ENCODE data around the gene TMEM19.
A peak's percentile ranks its signal among the peaks of the same experiment; 100 is the strongest.

The TMEM19 gene

DNA sequence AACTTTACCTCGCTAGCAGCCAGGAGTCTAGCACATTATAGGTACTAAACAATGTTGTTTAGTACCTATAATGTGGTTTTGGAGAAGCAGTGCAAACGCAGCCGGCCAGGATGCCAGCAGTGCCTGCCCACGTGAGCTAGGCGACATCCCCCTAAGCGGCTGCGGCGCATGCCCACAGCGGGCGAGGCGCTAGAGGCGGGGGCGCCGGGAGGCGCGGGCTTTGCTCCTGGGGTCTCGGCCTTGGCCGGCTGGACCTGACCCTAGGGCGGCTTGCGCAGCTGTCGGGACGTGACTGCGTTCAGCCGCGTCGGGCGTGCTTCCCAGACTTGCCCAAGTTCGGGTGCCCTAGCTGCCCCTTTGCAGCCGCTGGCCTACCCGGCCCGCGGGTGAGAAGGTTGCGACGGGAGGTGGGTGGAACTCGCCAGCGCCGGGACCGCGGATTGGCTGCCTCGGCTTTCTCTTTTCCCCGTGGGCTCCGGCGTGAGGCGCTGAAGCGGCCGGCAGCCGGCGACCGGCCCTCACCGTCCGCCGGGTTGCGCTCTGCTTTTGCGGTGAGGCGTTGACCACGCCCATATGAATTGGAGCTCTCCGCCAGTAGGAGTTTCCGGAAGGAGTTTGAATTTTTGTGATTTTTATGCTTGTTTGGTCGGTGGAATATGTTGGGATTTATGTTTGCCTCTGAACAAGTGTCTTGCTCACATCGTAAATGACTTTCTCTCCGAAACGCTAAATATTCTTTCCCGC, at the start of gene TMEM19:
TSS of gene TMEM19 (plus strand) at position 169 of the 744 bp plus-strand sequence. CDS start 599 bp downstream, outside the sequence.
- FAIRE-seq (no peak), DNase-seq (ENCODE audit: insufficient read length, low spot score) (peak; percentile 44)
- TF ChIP-seq, protein P1, sequence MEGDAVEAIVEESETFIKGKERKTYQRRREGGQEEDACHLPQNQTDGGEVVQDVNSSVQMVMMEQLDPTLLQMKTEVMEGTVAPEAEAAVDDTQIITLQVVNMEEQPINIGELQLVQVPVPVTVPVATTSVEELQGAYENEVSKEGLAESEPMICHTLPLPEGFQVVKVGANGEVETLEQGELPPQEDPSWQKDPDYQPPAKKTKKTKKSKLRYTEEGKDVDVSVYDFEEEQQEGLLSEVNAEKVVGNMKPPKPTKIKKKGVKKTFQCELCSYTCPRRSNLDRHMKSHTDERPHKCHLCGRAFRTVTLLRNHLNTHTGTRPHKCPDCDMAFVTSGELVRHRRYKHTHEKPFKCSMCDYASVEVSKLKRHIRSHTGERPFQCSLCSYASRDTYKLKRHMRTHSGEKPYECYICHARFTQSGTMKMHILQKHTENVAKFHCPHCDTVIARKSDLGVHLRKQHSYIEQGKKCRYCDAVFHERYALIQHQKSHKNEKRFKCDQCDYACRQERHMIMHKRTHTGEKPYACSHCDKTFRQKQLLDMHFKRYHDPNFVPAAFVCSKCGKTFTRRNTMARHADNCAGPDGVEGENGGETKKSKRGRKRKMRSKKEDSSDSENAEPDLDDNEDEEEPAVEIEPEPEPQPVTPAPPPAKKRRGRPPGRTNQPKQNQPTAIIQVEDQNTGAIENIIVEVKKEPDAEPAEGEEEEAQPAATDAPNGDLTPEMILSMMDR (IDR thresholded peaks at IDR 0.05; ENCODE audit: insufficient read depth, missing control alignments) = no peak

DNA sequence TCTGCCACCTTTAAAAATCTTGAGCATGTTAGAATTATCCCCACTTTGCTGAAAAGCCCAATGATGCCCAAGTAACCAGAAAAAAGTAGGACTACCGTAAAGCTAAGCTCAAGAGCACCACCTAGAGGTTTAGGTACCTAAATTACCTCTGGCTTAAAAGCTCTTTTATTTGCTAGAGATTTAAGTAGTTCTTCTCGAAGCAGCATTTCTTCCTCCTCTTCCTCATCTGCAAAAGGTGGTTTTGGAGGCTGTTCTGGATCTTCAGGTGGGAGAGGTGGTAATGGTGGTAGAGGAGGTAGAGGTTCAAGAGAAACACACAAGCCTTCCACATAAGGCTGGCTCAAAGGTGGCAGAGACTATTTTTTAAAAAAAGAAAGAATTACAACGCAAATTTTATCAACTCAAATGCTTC, 49.2 kb upstream of the TMEM19 start:
- DNase-seq (ENCODE audit: insufficient read length, low spot score) = no peak
- peak; percentile 16 for FAIRE-seq
- TF ChIP-seq, protein P1 (IDR thresholded peaks at IDR 0.05; ENCODE audit: insufficient read depth, missing control alignments) = peak; percentile 80

DNA sequence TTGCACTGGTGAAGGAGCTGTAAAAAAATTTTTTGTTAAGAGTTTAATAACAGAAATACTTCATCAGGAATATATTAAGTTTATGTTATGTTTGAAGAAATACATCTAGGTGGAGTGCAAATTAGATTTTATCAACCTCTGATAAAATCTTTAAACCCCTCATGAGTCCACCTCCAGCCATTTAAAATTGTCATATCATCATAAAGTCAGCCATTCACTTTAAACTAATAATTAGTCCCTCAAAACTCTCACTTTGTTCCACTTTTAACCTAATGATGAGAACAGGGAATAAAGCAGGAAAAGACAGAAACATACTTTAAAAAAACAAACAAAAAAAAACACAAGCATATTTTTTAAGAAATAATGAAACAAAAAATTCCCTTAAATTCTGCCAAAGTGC, 47.4 kb upstream of the TMEM19 start:
- no peak for DNase-seq (ENCODE audit: insufficient read length, low spot score)
- no peak for FAIRE-seq
- TF ChIP-seq, protein P1 (IDR thresholded peaks at IDR 0.05; ENCODE audit: insufficient read depth, missing control alignments) = no peak

DNA sequence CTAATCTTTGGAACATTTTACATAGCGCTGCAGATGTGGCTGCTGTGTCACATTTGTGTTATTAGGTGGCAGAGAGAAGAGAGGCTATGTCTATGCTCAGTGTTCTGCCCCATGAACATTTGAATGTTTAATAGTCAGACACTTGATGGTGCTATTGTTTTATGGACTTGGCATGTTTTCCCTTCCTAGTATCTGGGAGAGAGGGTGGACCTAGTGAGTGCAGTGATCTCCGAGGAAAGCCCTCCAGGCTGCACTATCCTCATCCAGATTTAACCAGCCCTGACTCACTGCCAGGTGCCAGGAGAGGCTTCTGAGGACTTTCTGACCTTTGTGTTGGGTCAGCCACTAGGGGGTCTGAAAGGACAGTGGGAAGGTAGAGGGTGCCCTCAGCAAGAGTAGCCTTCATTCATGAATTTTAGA, 46.5 kb upstream of the TMEM19 start:
- DNase-seq (ENCODE audit: insufficient read length, low spot score) (no peak), FAIRE-seq (no peak)
- TF ChIP-seq, protein P1 (IDR thresholded peaks at IDR 0.05; ENCODE audit: insufficient read depth, missing control alignments) = peak; percentile 5

DNA sequence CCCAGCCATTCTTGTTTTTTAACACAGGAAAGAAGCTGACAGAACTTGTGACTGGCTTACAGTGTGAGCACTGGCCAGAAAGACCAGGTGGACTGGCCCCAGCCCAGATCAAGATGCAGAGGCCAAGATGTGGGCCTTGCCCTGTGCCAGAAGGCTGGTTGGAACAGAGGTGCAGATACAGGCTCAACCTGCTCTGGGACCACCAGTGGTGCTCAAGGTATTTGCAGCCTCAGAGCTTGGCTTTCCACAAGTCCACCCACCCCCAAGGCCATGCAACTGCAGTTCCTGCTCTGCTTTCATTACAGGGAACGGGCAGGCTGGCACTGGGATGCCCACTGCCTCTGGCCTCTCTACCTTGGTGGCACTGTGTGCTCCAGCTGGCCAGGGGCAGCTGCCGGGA, 45.6 kb upstream of the TMEM19 start:
- FAIRE-seq (no peak), DNase-seq (ENCODE audit: insufficient read length, low spot score) (no peak)
- TF ChIP-seq, protein P1 (IDR thresholded peaks at IDR 0.05; ENCODE audit: insufficient read depth, missing control alignments) = no peak

DNA sequence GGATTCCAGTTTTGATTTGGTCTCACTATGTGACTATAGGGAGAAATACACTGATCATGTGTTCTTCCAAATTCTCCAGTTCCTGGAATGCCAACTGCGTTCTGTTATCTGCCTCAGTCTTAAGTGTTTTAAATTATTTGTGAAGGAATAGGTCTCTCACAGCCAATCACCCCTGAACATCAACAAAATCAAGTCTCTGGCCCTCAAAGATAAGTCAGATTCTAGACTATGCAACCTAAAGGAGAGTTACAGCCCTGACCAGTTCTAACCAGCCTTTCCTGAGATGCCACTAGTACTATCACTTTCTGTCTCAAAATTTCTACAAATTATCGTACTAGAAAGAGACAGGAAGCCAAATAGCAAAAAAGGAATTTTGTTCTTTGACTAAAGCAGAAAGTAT, 44.5 kb upstream of the TMEM19 start:
- FAIRE-seq = no peak
- TF ChIP-seq, protein P1 (IDR thresholded peaks at IDR 0.05; ENCODE audit: insufficient read depth, missing control alignments) = no peak

DNA sequence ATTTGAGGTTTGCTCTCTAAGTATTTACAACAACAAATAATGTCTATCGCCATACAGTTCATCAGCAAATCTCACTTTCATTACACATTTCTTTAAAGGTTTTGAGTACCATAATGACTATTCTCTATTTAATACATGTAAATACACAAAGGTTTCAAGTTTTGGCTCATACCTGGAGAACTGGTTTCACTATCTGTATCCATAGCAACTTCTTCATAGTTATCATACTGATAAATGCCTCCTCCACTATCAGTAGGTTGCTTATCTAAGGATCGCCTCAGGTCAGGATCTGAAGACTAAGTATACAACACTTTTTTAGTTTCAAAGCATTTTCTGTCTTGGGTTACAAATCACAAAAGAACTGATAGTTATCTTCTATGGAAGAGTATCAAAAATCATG, 43.6 kb upstream of the TMEM19 start:
- TF ChIP-seq, protein P1 (IDR thresholded peaks at IDR 0.05; ENCODE audit: insufficient read depth, missing control alignments) = no peak
- FAIRE-seq = no peak
- no peak for DNase-seq (ENCODE audit: insufficient read length, low spot score)

More for the DNA sequence above, 44.5 kb upstream of the TMEM19 start:
- no peak for DNase-seq (ENCODE audit: insufficient read length, low spot score)
